Measurements from ENCODE around the gene LACTB.
"Not testable (repeated sequence)": the region's sequence is repeated elsewhere in the genome, so short reads cannot be mapped to it uniquely, and the experiment has no call there.

LACTB gene

GRCh38 chr15:63090472-63090871 is 31.2 kb upstream of the LACTB start:
- no peak for DNase-seq

DNA sequence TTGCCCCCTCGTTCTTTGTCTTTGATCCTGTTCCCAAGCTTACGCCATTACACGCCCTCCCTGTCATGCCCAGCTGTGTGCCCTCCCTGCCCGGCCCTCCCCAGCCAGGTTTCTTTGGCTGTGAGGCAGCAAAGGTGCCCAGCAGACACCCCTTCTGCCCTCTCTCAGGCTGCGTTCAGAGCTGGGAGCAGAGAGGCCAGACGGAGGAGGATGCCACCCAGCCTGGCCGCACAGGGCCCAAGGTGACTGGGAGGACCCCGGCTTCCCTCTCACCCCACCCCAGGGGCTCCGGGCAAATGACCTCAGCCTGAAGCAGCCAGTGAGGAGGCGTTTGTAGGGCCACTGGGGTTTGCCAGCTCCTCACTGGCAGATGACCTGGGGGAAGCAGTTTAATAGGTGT is 30.8 kb upstream of the LACTB start:
- DNase-seq: no peak

DNA sequence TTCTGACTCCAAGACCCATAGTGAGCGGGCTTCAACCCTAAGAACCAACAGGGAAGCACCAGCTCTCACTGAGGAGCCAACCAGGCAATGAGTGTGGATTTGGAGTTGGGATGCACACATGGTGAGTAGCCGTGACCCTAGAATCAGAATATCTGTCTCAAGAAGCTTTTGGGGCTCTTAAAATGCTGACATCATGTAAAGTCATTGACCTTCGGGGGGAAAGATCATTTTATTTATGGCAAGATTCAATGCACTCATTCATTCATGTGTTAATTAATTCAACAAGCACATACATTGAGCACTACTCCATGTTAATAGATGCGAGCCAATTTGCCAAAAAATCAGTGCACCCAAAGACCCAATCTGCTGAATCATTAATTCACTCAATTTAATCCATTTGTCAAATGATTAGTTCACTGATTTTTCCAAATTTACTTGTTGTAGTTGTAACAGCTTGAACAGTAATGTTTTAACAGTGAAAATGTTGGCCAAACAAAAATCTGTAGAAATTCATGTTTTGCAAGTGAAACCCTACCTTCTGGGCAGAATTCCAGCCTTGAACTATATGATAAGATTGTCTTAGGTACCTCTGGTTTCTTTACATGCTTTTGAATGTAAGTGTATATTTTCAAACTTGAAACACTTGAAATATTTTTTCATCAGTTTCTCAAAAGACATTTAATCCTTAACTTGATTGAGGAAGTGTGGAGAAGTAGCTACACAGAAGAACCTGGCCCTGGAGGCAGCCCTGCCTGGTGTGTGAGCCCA is 29.8 kb upstream of the LACTB start:
- DNase-seq: no peak

GRCh38 chr15:63093486-63094205 is 28.0 kb upstream of the LACTB start:
- peak; percentile 57 for DNase-seq

DNA sequence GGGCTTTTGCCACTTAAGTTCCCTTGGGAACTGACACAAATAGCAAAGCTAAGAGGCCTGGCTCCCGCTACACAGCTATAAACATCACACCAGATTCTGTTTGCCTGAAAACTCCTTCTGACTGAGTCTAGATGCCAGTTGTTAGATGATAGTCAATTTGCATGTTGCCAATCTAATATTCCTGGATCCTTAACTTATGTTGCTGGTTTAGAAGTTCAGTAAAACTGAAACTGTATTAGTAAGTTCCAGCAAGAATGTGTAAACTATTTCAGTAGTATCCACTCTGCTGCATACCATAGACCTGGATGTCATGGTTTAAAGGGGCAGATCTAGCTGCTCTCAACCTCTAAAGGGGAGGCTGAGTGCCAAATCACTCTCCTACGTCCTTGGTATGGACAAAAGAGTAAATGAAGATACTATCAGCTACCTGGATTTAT is 27.1 kb upstream of the LACTB start:
- no peak for DNase-seq

- no peak for DNase-seq
These were observed 25.5 kb upstream of the LACTB start for GRCh38 chr15:63096178-63096577.

DNA sequence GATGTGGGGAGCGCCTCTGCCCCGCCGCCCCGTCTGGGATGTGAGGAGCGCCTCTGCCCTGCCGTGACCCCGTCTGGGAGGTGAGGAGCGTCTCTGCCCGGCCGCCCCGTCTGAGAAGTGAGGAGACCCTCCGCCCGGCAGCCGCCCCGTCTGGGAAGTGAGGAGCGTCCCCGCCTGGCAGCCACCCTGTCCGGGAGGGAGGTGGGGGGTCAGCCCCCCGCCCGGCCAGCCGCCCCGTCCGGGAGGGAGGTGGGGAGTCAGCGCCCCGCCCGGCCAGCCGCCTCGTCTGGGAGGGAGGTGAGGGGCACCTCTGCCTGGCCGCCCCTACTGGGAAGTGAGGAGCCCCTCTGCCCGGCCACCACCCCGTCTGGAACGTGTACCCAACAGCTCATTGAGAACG is 22.8 kb upstream of the LACTB start:
- DNase-seq: not testable (repeated sequence)

GRCh38 chr15:63099581-63099980 is 22.1 kb upstream of the LACTB start:
- DNase-seq: not testable (repeated sequence)

DNA sequence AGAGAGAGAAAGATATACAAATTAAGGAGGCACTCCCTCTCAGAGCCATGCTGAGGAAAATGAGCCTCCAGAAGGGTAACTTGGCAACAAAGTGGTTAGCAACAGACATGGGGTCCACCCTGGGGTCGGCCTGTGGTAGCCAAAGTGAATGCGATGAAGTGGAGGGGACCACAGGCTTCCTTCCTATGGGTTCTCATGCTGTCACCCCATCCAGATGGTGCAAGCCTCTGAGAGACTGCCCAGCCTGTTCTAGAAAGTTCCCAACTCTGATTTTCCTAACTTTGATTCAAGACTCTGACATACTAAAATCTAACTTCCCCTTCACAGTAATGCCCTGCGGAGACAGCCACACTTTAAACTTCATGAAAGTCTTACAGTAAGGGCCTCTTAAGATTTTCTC is 18.2 kb upstream of the LACTB start:
- no peak for DNase-seq

- DNase-seq: no peak
These were observed 16.9 kb upstream of the LACTB start for GRCh38 chr15:63104727-63105126.

DNA sequence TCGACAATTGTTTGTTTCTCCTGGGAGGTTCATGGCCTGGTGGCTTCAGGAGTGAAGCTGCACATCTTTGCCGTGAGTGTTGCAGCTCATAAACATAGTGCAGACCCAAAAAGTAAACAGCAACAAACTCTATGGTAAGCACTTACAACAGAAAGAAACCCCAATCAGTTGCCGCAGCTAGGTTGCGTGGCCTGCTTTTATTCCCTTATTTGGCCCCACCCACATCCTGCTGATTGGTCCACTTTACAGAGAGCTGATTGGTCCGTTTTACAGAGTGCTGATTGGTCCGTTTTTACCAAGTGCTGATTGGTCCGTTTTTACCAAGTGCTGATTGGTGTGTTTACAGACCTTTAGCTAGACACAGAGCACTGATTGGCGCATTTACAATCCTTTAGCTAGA is 16.3 kb upstream of the LACTB start:
- DNase-seq: not testable (repeated sequence)

GRCh38 chr15:63107895-63108546 is 13.6 kb upstream of the LACTB start:
- no peak for DNase-seq

DNA sequence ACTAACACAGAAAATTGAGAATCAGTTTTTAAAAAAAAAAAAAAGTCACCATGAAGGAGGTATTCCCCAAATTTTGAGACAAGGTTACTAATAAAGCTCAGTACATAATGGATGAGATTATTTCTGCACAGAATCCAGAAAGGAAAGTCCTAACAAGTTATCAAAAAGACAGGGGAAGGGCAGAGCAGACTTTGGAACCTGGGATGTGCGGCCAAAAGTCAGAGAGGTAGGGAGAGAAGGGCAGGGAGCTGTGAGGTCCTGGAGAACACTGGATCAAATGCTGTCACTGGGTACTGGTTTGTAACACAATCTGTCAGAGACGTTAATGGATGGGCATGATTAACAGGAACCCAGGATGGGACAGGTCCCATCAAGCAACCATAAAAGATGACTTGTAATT is 12.2 kb upstream of the LACTB start:
- DNase-seq: no peak

DNA sequence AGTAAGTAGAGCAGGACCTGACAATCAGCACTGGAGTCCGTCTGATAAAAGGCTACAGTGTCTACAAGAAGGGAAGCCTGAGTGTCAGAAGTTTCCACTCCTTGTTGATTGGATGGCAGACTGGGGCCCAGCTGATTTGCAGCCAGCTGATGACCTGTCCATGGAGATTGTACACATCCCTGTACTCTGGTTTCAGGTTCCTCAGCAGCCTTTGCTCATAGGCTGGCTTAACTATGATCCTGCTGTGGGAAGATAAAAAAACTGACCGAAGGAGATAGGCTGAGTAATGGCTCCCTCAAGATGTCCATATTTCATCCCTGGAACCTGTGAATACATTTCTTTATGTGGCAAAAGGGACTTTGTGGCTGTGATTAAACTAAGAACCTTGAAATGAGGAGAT is 11.7 kb upstream of the LACTB start:
- DNase-seq: no peak

GRCh38 chr15:63110428-63111026 is 11.1 kb upstream of the LACTB start:
- DNase-seq: no peak

DNA sequence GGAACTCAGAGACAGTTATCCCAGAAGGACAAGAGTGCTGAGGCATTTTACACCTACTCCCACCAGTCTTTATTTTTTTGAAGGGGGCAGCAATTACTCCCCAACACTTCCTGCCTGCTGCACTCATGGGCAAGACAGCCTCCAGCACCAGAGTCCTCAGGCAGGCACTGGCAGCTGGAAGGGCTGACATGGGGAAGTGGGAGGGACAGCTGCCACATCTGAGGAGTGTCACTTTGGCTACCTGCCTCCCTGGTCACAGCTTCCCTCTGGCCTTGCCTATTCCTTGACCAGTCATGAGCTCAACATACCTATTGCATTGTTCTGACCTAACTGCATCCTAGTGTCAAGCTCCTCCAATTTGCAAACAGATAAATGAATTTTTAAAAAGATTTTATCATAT is 10.2 kb upstream of the LACTB start:
- DNase-seq: no peak

DNA sequence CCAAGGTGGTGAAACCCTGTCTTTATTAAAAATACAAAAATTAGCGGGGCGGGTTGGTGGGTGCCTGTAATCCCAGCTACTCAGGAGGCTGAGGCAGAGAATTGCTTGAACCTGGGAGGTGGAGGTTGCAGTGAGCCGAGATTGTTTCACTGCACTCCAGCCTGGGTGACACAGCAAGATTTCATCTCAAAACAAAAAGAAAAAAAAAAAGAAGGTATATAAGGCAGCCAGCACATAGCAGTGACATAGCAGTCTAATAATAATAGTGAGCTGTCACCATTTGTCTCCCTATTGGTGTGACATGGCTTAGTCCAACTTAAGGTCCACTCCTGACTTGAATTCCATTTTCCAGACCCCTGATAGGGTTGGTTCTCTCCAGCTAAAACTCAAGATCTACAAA is 8.8 kb upstream of the LACTB start:
- DNase-seq: no peak

- no peak for DNase-seq
These were observed 7.2 kb upstream of the LACTB start for GRCh38 chr15:63114465-63114864.

DNA sequence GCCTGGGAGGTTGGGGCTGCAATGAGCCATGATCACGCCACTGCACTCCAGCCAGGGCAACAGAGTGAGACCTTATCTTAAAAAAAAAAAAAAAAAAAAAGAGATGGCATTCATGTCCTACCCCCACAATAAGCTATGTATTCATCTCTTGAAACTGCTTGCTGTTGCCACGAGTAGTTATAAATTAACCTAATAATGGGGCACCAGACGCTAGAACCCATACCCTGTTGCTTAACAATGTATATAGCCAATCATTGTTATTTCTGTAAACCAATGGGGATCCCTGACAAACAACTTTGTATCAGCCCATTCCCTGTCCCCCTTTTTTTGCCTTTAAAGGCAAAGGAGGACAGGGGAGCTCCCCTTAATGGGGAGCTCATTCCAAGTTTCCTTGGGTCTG is 2.8 kb upstream of the LACTB start:
- no peak for DNase-seq

DNA sequence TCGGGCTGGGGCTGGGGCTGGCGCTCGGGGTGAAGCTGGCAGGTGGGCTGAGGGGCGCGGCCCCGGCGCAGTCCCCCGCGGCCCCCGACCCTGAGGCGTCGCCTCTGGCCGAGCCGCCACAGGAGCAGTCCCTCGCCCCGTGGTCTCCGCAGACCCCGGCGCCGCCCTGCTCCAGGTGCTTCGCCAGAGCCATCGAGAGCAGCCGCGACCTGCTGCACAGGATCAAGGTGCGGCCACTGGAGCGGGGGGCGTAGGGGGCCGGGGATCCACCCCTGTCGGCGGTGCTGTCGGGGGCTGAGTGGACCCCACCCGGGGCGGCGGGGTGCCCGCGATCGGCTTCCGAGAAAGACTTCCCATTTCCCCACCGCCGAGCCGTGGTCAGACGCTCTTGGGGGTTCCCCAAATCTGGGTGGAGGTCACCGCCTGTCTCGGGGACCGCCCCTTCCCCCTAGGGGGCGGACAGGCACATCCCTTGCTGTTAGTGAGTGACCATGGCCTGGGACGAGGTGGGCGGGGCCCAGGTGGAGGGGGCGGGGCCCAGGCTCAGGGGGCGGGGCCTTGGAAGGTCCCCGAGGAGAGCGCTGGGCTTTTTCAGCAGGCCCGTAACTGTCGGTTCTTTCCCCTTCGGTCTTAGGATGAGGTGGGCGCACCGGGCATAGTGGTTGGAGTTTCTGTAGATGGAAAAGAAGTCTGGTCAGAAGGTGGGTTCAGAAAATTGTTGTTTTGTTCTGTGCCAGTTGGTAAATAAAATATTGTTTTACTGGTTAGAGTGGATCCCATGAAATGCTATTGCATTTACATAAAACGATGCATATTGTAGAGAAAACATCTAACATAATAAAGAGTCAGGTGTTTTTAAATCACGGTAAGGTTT is 578 bp downstream of the LACTB start:
- DNase-seq: peak; percentile 59

DNA sequence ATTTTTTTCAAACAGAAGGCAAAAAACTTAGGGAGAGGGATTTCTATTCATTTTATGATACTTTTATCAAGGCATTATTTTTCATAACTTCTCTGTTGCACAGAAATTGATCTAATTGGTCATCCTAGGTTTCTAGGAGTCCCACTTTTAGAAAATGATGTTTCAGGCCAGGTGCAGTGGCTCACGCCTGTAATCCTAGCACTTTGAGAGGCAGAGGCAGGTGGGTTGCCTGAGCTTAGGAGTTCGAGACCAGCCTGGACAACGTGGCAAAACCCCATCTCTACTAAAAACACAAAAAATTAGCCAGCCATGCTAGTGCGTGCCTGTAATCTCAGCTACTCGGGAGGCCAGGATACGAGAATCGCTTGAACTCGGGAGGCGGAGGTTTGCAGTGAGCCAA is 2.8 kb downstream of the LACTB start:
- DNase-seq: no peak

DNA sequence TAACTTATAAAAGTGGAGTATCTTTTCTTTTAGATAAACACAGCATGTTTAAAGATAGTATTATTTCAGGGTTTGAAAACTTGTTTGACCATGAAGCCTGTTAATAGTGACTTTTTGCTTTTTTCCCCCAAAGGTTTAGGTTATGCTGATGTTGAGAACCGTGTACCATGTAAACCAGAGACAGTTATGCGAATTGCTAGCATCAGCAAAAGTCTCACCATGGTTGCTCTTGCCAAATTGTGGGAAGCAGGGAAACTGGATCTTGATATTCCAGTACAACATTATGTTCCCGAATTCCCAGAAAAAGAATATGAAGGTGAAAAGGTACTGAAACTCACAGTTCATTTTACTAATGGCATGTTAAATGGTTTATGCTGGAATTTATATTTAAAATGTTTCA is 5.1 kb downstream of the LACTB start:
- DNase-seq: no peak

DNA sequence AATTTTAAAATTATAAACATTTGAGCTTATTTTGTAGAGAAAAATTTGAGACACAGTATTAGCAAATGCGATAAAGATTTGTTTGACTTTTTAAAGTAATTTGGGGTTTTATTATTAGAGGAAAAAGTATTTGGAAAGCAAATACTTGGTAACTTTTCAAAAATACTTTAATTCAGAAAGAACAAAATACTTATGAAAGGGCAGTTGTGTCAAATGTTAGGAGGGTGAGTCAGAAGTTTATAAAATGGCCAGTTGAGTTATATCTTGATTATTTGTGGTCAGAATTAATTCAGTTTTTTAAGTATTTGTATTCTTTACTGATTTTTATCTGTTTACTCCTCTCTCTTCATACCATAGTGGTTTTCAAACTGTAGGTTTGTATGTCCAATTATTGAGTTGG is 12.1 kb downstream of the LACTB start:
- DNase-seq: no peak
